Endothelial cell of umbilical vein (primary cell): ENCODE data around the gene COL4A2. TPM values are rescaled to one million over a fixed set of nuclear protein-coding genes. Genes with fewer than 3 reads are reported as not detected.

ENCODE experiments used
- BruUV-seq: library from RNA; stranded (reverse); fragments of 400-500 nt; replicated peaks from 2 replicates; lab custom pipeline; 2021; lab: Mats Ljungman, UMichigan
- CTCF ChIA-PET: fragments of 300-600, 350-600 bp; sonication (Branson Sonifier 250); formaldehyde crosslinking; loops from one replicate; lab custom pipeline; 2021; ENCODE audit warnings: antibody characterized with exemption, inconsistent platforms; lab: Charles Lee
- POLR2A ChIA-PET: fragments of 300-600, 350-600 bp; sonication (Branson Sonifier 250); formaldehyde crosslinking; loops from one replicate; lab custom pipeline; 2021; ENCODE audit warnings: antibody characterized with exemption, inconsistent platforms; lab: Charles Lee
- DNase-seq: peaks from one replicate; pipeline ENCODE4 v3.0.0-alpha.2; 2011; ENCODE audit warnings: low read depth, low spot score
- FAIRE-seq: peaks from 2 replicates; lab custom pipeline; 2011; peaks lifted over from hg19 to GRCh38; lab: Jason Lieb, UNC
- H2AFZ ChIP-seq: 2 replicates; pipeline ENCODE4 v1.6.0; 2012; ENCODE audit warnings: low read depth, low read length, control low read depth, inconsistent platforms
- H3K27ac ChIP-seq: 2 replicates; pipeline ENCODE4 v1.5.1; 2011; ENCODE audit warnings: low read depth, mild to moderate bottlenecking, control low read depth, low read length, moderate library complexity; ENCODE audit not compliant: insufficient read depth
- H3K27me3 ChIP-seq, 2 experiments: 2 replicates each; pipeline versions ENCODE4 v1.6.0 to v1.6.1; 2011; ENCODE audit warnings: low read length in 2 of 2, mixed read lengths in 1 of 2; ENCODE audit not compliant: control insufficient read depth in 2 of 2, insufficient read depth in 2 of 2
- H3K36me3 ChIP-seq, 2 experiments: 2 replicates in 1 of 2; 3 replicates in 1 of 2; pipeline ENCODE4 v1.5.1; 2011; ENCODE audit warnings: low read length in 2 of 2, mild to moderate bottlenecking in 1 of 2, moderate library complexity in 1 of 2; ENCODE audit not compliant: control insufficient read depth in 2 of 2, insufficient read depth in 2 of 2; ENCODE audit errors: extremely low read depth in 1 of 2
- H3K4me1 ChIP-seq: 3 replicates; pipeline ENCODE4 v1.5.1; 2011; ENCODE audit warnings: mild to moderate bottlenecking, low read length; ENCODE audit not compliant: control insufficient read depth, insufficient read depth; ENCODE audit errors: extremely low read depth
- H3K4me2 ChIP-seq: 2 replicates; pipeline ENCODE4 v1.6.1; 2011; ENCODE audit warnings: low read length, control low read depth, mixed read lengths; ENCODE audit not compliant: insufficient read depth
- H3K4me3 ChIP-seq, 3 experiments: fragments of 200-600 bp in 1 of 3; sonication (generic), shearing (Covaris generic) in 1 of 3; replicated peaks in 1 of 3; 2 replicates each; pipeline ENCODE4 v1.5.1; 2011 to 2016; ENCODE audit warnings: control low read depth in 3 of 3, low read length in 3 of 3, mild to moderate bottlenecking in 2 of 3, inconsistent platforms in 1 of 3, low read depth in 1 of 3, moderate library complexity in 1 of 3; ENCODE audit not compliant: insufficient read depth in 1 of 3
- H3K79me2 ChIP-seq: 2 replicates; pipeline ENCODE4 v1.6.0; 2012; ENCODE audit warnings: low read length, inconsistent platforms; ENCODE audit not compliant: control insufficient read depth, insufficient read depth
- H3K9ac ChIP-seq: replicated peaks from 2 replicates; pipeline ENCODE3; 2011; ENCODE audit warnings: low read length, control low read depth; ENCODE audit not compliant: insufficient read depth; ENCODE audit errors: extremely low read depth
- H3K9me1 ChIP-seq: replicated peaks from 3 replicates; pipeline ENCODE4 v1.6.0; 2011; ENCODE audit warnings: mild to moderate bottlenecking, low read length; ENCODE audit not compliant: control insufficient read depth, insufficient read depth; ENCODE audit errors: extremely low read depth
- H3K9me3 ChIP-seq: replicated peaks from 2 replicates; pipeline ENCODE4 v1.5.1; 2012; ENCODE audit warnings: low read length, inconsistent platforms; ENCODE audit not compliant: control insufficient read depth, insufficient read depth
- H4K20me1 ChIP-seq: replicated peaks from 2 replicates; pipeline ENCODE3; 2011; ENCODE audit warnings: mild to moderate bottlenecking, low read length; ENCODE audit not compliant: control insufficient read depth, insufficient read depth; ENCODE audit errors: extremely low read depth
- CTCF ChIP-seq, 2 donors: IDR thresholded peaks; 1 replicate in 1 of 2; 2 replicates in 1 of 2; pipeline ENCODE4 v1.5.1; 2011; ENCODE audit warnings: low read length in 2 of 2, mild to moderate bottlenecking in 2 of 2, moderate library complexity in 2 of 2, control low read depth in 1 of 2, inconsistent platforms in 1 of 2, low read depth in 1 of 2; ENCODE audit not compliant: insufficient read depth in 1 of 2; ENCODE audit errors: extremely low read depth in 1 of 2
- EZH2 ChIP-seq: IDR thresholded peaks from 2 replicates; pipeline ENCODE4 v1.6.1; 2012; ENCODE audit warnings: borderline replicate concordance, low read depth, mild to moderate bottlenecking, moderate library complexity, low read length, inconsistent platforms; ENCODE audit not compliant: severe bottlenecking
- FOS ChIP-seq: IDR thresholded peaks from 2 replicates; pipeline ENCODE4 v1.6.1; 2011; ENCODE audit warnings: mild to moderate bottlenecking, low read length, moderate library complexity, borderline replicate concordance; ENCODE audit not compliant: insufficient read depth
- GATA2 ChIP-seq: IDR thresholded peaks from 2 replicates; pipeline ENCODE4 v1.7.0; 2011; ENCODE audit warnings: low read depth, mild to moderate bottlenecking, moderate library complexity, mixed read lengths, low read length; ENCODE audit not compliant: insufficient read length, insufficient read depth
- JUN ChIP-seq: IDR thresholded peaks from 2 replicates; pipeline ENCODE4 v1.6.1; 2011; ENCODE audit warnings: borderline replicate concordance, low read depth; ENCODE audit not compliant: insufficient read length, insufficient read depth
- MYC ChIP-seq: IDR thresholded peaks from one replicate; pipeline ENCODE4 v1.6.1; 2011; ENCODE audit warnings: mild to moderate bottlenecking, low read depth, low read length
- POLR2A ChIP-seq: IDR thresholded peaks from 2 replicates; pipeline ENCODE4 v1.6.1; 2012; ENCODE audit warnings: low read depth, mild to moderate bottlenecking, control low read depth, low read length
- POLR2AphosphoS5 ChIP-seq: IDR thresholded peaks from 2 replicates; pipeline ENCODE4 v1.6.1; 2012; ENCODE audit warnings: low read depth, mild to moderate bottlenecking, control low read depth, low read length, moderate library complexity; ENCODE audit not compliant: insufficient read depth
- dilution Hi-C: fragments of 300-500 bp; cut with MboI; formaldehyde crosslinking; loops from one replicate; pipeline ENCODE4 v1.15.0; 2019; ENCODE audit warnings: low sequenced_read_pairs; ENCODE audit not compliant: extremely low pct_ligation_motif_present
- intact Hi-C: fragments of 100-400 bp; cut with micrococcal nuclease; formaldehyde crosslinking; loops from one replicate; pipeline ENCODE4 v1.10.0; 2022
- polyA plus RNA-seq, 4 experiments: library from polyadenylated mRNA; depleted of rRNA in 3 of 4; stranded (reverse) in 3 of 4; unstranded in 1 of 4; fragments of >200 nt; gene quantifications; 2 replicates each; pipeline versions ENCODE4 v1.2.1 to v1.2.3, GENCODE V29; 2011 to 2012; ENCODE audit warnings: missing spikeins in 1 of 4
- total RNA-seq: library from RNA; stranded (reverse); gene quantifications from 2 replicates; pipeline ENCODE4 v1.2.3, GENCODE V29; 2021
- TF ChIP-seq, protein P1 (sequence below): IDR thresholded peaks from 2 replicates; pipeline ENCODE4 v1.6.1; 2011; ENCODE audit not compliant: insufficient read depth, insufficient read length

The COL4A2 gene
- total and polyA plus RNA-seq, 2 donors (not counting 3 experiments of a cell fraction or from before 2014, with no cell fraction given): 792 to 940 TPM

DNA sequence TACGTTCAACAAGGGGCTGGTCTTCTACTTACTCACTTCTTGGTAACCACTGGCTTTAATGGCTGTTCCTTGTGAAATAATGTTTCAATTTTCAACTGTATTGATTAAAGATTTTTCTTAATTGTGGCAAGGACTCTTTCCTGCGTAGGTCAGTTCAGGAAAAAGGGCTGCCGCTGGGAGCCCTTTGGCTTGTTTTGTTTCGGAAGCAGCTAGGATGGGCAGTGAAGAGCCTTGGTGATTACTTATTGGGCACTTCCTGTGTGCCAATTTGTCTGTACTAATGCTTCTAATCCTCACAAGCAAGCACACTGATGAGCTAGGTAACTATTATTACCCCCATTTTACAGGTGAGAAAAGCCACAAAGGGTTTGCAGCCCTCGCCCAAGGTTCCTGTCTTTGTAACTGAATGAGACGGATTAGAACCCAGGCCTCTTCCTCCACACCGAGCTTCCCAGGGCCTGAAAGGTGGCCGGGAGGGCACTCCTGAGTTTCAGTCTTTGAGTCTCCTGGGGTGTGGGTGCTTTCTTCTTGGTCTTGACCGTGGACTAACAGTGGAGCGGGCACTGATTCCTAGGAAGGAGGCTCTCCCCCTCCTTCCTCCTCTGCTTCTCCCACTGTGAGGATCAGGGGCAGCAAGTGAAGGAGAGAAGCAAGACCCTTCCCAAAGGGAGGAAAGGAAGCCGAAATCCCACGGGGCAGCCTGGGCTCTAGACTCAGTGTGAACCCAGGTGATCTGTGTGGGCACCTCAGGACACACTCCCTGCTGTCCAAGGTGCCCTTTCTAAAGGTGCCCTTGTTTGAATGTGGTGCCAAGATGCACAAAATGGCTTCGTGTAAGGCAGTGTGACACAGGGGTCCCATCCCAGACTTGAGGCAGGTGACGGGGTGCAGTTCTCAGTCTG is 3.7 kb downstream of the COL4A2 start:
- POLR2A ChIA-PET: no interaction called here

More for the DNA sequence above, 3.7 kb downstream of the COL4A2 start:
- BruUV-seq: no TSS peak
- Histone ChIP-seq H3K4me2 (no peak overlapping the region), H3K9me3 (no peaks in the 10 kb centered on the region), H3K4me1 (peaks cover 35% of the 10 kb centered on the region), H3K27ac (no peak overlapping the region), H3K9me1 (no peaks in the 10 kb centered on the region), H4K20me1 (no peaks in the 10 kb centered on the region), H2AFZ (no peak overlapping the region), H3K9ac (no peak overlapping the region), H3K36me3 (peaks cover 2 to 12% of the 10 kb centered on the region in 2 experiments), H3K4me3 (no peak overlapping the region), H3K27me3 (no peaks in the 10 kb centered on the region), H3K79me2 (peaks cover 88% of the 10 kb centered on the region)
- DNase-seq: no peak
- CTCF ChIA-PET: interaction anchor here (1.3 to 3.2 kb wide), 4 partner anchors 12 to 145 kb away, joined by 3 to 39 read pairs (median 4); no protein-coding TSS in a partner anchor
- dilution Hi-C loops (no loop called here), intact Hi-C loops (no loop called here)
- no peak for FAIRE-seq
- TF ChIP-seq POLR2A: no peak
- TF ChIP-seq GATA2: no peak
- TF ChIP-seq FOS: no peak
- TF ChIP-seq EZH2: no peak
- no peak for TF ChIP-seq JUN
- TF ChIP-seq CTCF (IDR thresholded peaks at IDR 0.05; ENCODE audit: extremely low read depth in 1 of 2, insufficient read depth in 1 of 2, low read depth in 1 of 2, low read length in 2 of 2): no peak
- no peak for TF ChIP-seq MYC
- TF ChIP-seq, protein P1, sequence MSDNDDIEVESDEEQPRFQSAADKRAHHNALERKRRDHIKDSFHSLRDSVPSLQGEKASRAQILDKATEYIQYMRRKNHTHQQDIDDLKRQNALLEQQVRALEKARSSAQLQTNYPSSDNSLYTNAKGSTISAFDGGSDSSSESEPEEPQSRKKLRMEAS: no peak
- TF ChIP-seq POLR2AphosphoS5: no peak
